Liver (tissue), 9 donors: ENCODE data around the gene NAP1L4. TPM values are rescaled to one million over a fixed set of nuclear protein-coding genes. Genes with fewer than 3 reads are reported as not detected.

Source experiments
- DNase-seq: peaks from one replicate; pipeline ENCODE4 v3.0.0-alpha.2; 2017; ENCODE audit warnings: low spot score
- H3K27ac ChIP-seq, 2 donors: one replicate each; pipeline ENCODE4 v1.7.0; 2013; ENCODE audit warnings: inconsistent platforms in 2 of 2, low read length in 2 of 2, control low read depth in 1 of 2, low read depth in 1 of 2, mild to moderate bottlenecking in 1 of 2
- H3K27me3 ChIP-seq, 4 donors: one replicate each; pipeline versions ENCODE4 v1.6.1 to v1.7.0; 2013; ENCODE audit warnings: low read length in 3 of 4, inconsistent platforms in 1 of 4, mild to moderate bottlenecking in 1 of 4, moderate library complexity in 1 of 4; ENCODE audit not compliant: control insufficient read depth in 4 of 4, insufficient read depth in 4 of 4
- H3K36me3 ChIP-seq, 4 donors: one replicate each; pipeline versions ENCODE4 v1.6.1 to v1.7.0; 2013; ENCODE audit warnings: low read length in 3 of 4, mild to moderate bottlenecking in 3 of 4, low read depth in 1 of 4, moderate library complexity in 1 of 4; ENCODE audit not compliant: control insufficient read depth in 4 of 4, insufficient read depth in 3 of 4
- H3K4me1 ChIP-seq, 4 donors: one replicate each; pipeline versions ENCODE4 v1.6.1 to v1.7.0; 2013; ENCODE audit warnings: low read length in 3 of 4, mild to moderate bottlenecking in 3 of 4, moderate library complexity in 1 of 4; ENCODE audit not compliant: control insufficient read depth in 4 of 4, insufficient read depth in 4 of 4
- H3K4me3 ChIP-seq, 3 donors: one replicate each; pipeline versions ENCODE4 v1.6.1 to v1.7.0; 2013; ENCODE audit warnings: low read length in 3 of 3, control low read depth in 1 of 3, low read depth in 1 of 3, mild to moderate bottlenecking in 1 of 3
- H3K9ac ChIP-seq, 2 donors: one replicate each; pipeline ENCODE4 v1.7.0; 2013; ENCODE audit warnings: low read length in 2 of 2, mild to moderate bottlenecking in 2 of 2, moderate library complexity in 2 of 2, control low read depth in 1 of 2, low read depth in 1 of 2
- H3K9me3 ChIP-seq, 4 donors: one replicate each; pipeline versions ENCODE4 v1.6.1 to v1.7.0; 2013; ENCODE audit warnings: low read length in 3 of 4; ENCODE audit not compliant: control insufficient read depth in 4 of 4
- CTCF ChIP-seq: fragments of 150-350 bp; IDR thresholded peaks from 2 replicates; pipeline ENCODE4 v1.5.1; 2017; ENCODE audit warnings: improper control_type of control experiment, low read depth, low read length; ENCODE audit not compliant: missing input control
- EGR1 ChIP-seq, 2 donors: IDR thresholded peaks; 2 replicates each; pipeline ENCODE4 v1.6.1; 2016 to 2018; ENCODE audit warnings: antibody characterized with exemption in 2 of 2, low read depth in 2 of 2
- FOXA1 ChIP-seq: IDR thresholded peaks from 2 replicates; pipeline ENCODE4 v1.6.1; 2016; ENCODE audit warnings: antibody characterized with exemption
- FOXA2 ChIP-seq: IDR thresholded peaks from 2 replicates; pipeline ENCODE4 v1.6.1; 2016; ENCODE audit warnings: antibody characterized with exemption
- GABPA ChIP-seq, 2 donors: IDR thresholded peaks in 1 of 2; conservative IDR thresholded peaks in 1 of 2; 2 replicates each; pipeline ENCODE4 v1.6.1; 2016; ENCODE audit warnings: antibody characterized with exemption in 2 of 2, mild to moderate bottlenecking in 1 of 2, moderate library complexity in 1 of 2
- HNF4A ChIP-seq, 2 donors: conservative IDR thresholded peaks; 2 replicates each; pipeline ENCODE4 v1.6.1; 2016; ENCODE audit warnings: antibody characterized with exemption in 2 of 2, mild to moderate bottlenecking in 2 of 2
- RAD21 ChIP-seq, 2 donors: IDR thresholded peaks; 2 replicates each; pipeline ENCODE4 v1.6.1; 2016; ENCODE audit warnings: antibody characterized with exemption in 2 of 2, mild to moderate bottlenecking in 2 of 2
- REST ChIP-seq: IDR thresholded peaks from 2 replicates; pipeline ENCODE4 v1.6.1; 2016; ENCODE audit warnings: antibody characterized with exemption, mild to moderate bottlenecking
- RXRA ChIP-seq, 2 donors: IDR thresholded peaks; 2 replicates each; pipeline ENCODE4 v1.6.1; 2017 to 2018; ENCODE audit warnings: antibody characterized with exemption in 2 of 2, mild to moderate bottlenecking in 1 of 2
- SP1 ChIP-seq: IDR thresholded peaks from 2 replicates; pipeline ENCODE4 v1.6.1; 2018; ENCODE audit warnings: antibody characterized with exemption, mild to moderate bottlenecking
- TAF1 ChIP-seq: conservative IDR thresholded peaks from 2 replicates; pipeline ENCODE4 v1.6.1; 2016; ENCODE audit warnings: antibody characterized with exemption, mild to moderate bottlenecking
- YY1 ChIP-seq: IDR thresholded peaks from 2 replicates; pipeline ENCODE4 v1.6.1; 2016; ENCODE audit warnings: antibody characterized with exemption, mild to moderate bottlenecking
- WGBS: extraction: QIAGEN DNeasy Blood & Tissue Kit; methylation state at CpG from one replicate; pipeline ENCODE4 v1.1.7; 2013; 5-methylcytosine and 5-hydroxymethylcytosine counted together
- polyA plus RNA-seq, 2 donors: library from polyadenylated mRNA; stranded (reverse) in 1 of 2; unstranded in 1 of 2; fragments of 200-250 nt in 1 of 2; fragments of >200 nt in 1 of 2; fragmentation: Nextera tagmentation in 1 of 2; extraction: Ambion mirVana in 1 of 2; gene quantifications; one replicate each; pipeline versions ENCODE4 v1.2.1 to v1.2.3, GENCODE V29; 2013 to 2015
- total RNA-seq, 2 donors: library from RNA; depleted of rRNA; stranded (reverse); fragments of >200 nt; gene quantifications; one replicate each; pipeline ENCODE4 v1.2.3, GENCODE V29; 2014
- TF ChIP-seq, protein P1 (sequence below): IDR thresholded peaks from 2 replicates; pipeline ENCODE4 v1.6.1; 2016; ENCODE audit warnings: antibody characterized with exemption
- TF ChIP-seq, protein P2 (sequence below): IDR thresholded peaks from 2 replicates; pipeline ENCODE4 v1.6.1; 2016; ENCODE audit warnings: antibody characterized with exemption
- TF ChIP-seq, protein P3 (sequence below): IDR thresholded peaks from 2 replicates; pipeline ENCODE4 v1.6.1; 2016; ENCODE audit warnings: antibody characterized with exemption
- donor health status: healthy.
- donor health status: healthy.
- donor health status: healthy.
- donor health status: healthy.
- donor health status: healthy.

The NAP1L4 gene
- total and polyA plus RNA-seq, 4 donors: 33.2 to 110 (median 46.7) TPM

GRCh38 chr11:3037040-3037944 is 45.2 kb upstream of the NAP1L4 start:
- peak; percentile 81 for DNase-seq
- 65% methylated on average over 24 of the region's 24 CpGs for WGBS
- no peaks in the 10 kb centered on the region for H3K9me3 ChIP-seq
- peaks cover 7 to 24% (median 15%) of the 10 kb centered on the region in 4 donors for H3K4me1 ChIP-seq
- TF ChIP-seq CTCF (peak; percentile 57), REST (no peak), RAD21 (IDR thresholded peaks at IDR 0.05) (peak; percentile 88 to 92), TAF1 (no peak)
- peaks cover 7 to 61% (median 37%) of the 10 kb centered on the region in 4 donors for H3K36me3 ChIP-seq
- H3K9ac ChIP-seq: no peak overlapping the region
- H3K27ac ChIP-seq: no peak overlapping the region
- no peak overlapping the region for H3K4me3 ChIP-seq
- no peaks in the 10 kb centered on the region for H3K27me3 ChIP-seq

DNA sequence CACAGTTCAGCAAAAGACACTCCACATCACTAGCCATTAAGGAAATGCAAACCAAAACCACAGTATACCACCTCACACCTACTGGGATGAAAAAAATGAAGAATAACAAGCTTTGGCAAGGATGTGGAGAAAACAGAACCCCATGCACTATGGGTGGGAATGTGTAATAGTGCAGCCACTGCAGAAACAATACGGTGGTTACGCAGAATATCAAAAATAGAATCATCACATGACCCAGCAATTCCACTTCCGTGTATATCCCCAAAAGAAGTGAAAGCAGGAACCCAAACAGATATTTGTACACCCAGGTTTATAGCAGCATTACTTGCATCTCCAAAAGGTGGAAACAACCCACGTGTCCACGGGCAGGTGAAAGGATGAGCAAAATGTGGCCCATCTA is 44.3 kb upstream of the NAP1L4 start:
- H3K9ac ChIP-seq: no peak overlapping the region
- peaks cover 7 to 61% (median 38%) of the 10 kb centered on the region in 4 donors for H3K36me3 ChIP-seq

More for the DNA sequence above, 44.3 kb upstream of the NAP1L4 start:
- no peak overlapping the region for H3K27ac ChIP-seq
- no peaks in the 10 kb centered on the region for H3K9me3 ChIP-seq
- peaks cover 3 to 16% (median 9%) of the 10 kb centered on the region in 4 donors for H3K4me1 ChIP-seq
- DNase-seq: no peak
- H3K4me3 ChIP-seq: no peak overlapping the region
- TF ChIP-seq FOXA2 (no peak), HNF4A (conservative IDR thresholded peaks at IDR 0.05) (no peak), GABPA (IDR thresholded peaks at IDR 0.05 in 1 of 2, conservative IDR thresholded peaks at IDR 0.05 in 1 of 2) (no peak), RAD21 (IDR thresholded peaks at IDR 0.05) (no peak), SP1 (no peak), TAF1 (no peak), REST (no peak), RXRA (IDR thresholded peaks at IDR 0.05) (no peak), FOXA1 (no peak), YY1 (no peak), EGR1 (IDR thresholded peaks at IDR 0.05; ENCODE audit: low read depth in 2 of 2) (no peak)
- TF ChIP-seq, protein P1, sequence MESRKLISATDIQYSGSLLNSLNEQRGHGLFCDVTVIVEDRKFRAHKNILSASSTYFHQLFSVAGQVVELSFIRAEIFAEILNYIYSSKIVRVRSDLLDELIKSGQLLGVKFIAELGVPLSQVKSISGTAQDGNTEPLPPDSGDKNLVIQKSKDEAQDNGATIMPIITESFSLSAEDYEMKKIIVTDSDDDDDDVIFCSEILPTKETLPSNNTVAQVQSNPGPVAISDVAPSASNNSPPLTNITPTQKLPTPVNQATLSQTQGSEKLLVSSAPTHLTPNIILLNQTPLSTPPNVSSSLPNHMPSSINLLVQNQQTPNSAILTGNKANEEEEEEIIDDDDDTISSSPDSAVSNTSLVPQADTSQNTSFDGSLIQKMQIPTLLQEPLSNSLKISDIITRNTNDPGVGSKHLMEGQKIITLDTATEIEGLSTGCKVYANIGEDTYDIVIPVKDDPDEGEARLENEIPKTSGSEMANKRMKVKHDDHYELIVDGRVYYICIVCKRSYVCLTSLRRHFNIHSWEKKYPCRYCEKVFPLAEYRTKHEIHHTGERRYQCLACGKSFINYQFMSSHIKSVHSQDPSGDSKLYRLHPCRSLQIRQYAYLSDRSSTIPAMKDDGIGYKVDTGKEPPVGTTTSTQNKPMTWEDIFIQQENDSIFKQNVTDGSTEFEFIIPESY: no peak
- TF ChIP-seq, protein P2, sequence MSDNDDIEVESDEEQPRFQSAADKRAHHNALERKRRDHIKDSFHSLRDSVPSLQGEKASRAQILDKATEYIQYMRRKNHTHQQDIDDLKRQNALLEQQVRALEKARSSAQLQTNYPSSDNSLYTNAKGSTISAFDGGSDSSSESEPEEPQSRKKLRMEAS: no peak
- TF ChIP-seq, protein P3, sequence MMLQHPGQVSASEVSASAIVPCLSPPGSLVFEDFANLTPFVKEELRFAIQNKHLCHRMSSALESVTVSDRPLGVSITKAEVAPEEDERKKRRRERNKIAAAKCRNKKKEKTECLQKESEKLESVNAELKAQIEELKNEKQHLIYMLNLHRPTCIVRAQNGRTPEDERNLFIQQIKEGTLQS: no peak
- 78% methylated on average over 5 of the region's 5 CpGs for WGBS
- no peaks in the 10 kb centered on the region for H3K27me3 ChIP-seq
